Measurements from ENCODE around the gene WFIKKN1. TPM values are rescaled to one million over a fixed set of nuclear protein-coding genes. Genes with fewer than 3 reads are reported as not detected.
A peak's percentile ranks its signal among the peaks of the same experiment; 100 is the strongest.

WFIKKN1 gene
- total RNA-seq, 2 experiments from 2014 or later, result 0.47 to 0.60 TPM

GRCh38 chr16:675884-676564 is 45.2 kb downstream of the WFIKKN1 start:
- POLR2A ChIA-PET, result interaction anchor here (0.6 to 0.7 kb wide), 2 partner anchors 305 to 1107 kb away, joined by 3 read pairs; partner anchors contain the start of genes NUBP2 and SPSB3
- ATAC-seq (ENCODE audit: low read depth) (no peak), DNase-seq (no peak)
- H3K4me1 Mint-ChIP-seq, result peaks cover 4% of the 10 kb centered on the region
- no peak overlapping the region for H3K4me3 Mint-ChIP-seq
- H3K9me3 Mint-ChIP-seq, result no peaks in the 10 kb centered on the region
- no peak overlapping the region for H3K27ac Mint-ChIP-seq
- peaks cover 7% of the 10 kb centered on the region for H3K27me3 Mint-ChIP-seq
- peaks cover 2% of the 10 kb centered on the region for H3K36me3 Mint-ChIP-seq

- Mint-ChIP-seq H3K9me3 (no peaks in the 10 kb centered on the region), H3K27ac (no peak overlapping the region), H3K36me3 (peaks cover 3% of the 10 kb centered on the region), H3K27me3 (peaks cover 7% of the 10 kb centered on the region), H3K4me1 (peaks cover 8% of the 10 kb centered on the region), H3K4me3 (no peak overlapping the region)
- no peak for ATAC-seq (ENCODE audit: low read depth)
- POLR2A ChIA-PET, result no interaction called here
- no peak for DNase-seq
Observed at GRCh38 chr16:676565-676902, 45.7 kb downstream of the WFIKKN1 start.

- no peaks in the 10 kb centered on the region for H3K9me3 Mint-ChIP-seq
- no peak overlapping the region for H3K27ac Mint-ChIP-seq
- peaks cover 3% of the 10 kb centered on the region for H3K36me3 Mint-ChIP-seq
- peaks cover 12% of the 10 kb centered on the region for H3K4me1 Mint-ChIP-seq
- DNase-seq (no peak), ATAC-seq (ENCODE audit: low read depth) (no peak)
- H3K27me3 Mint-ChIP-seq, result peaks cover 7% of the 10 kb centered on the region
- H3K4me3 Mint-ChIP-seq, result no peak overlapping the region
- POLR2A ChIA-PET, result no interaction called here
Observed at GRCh38 chr16:676913-677312, 46.1 kb downstream of the WFIKKN1 start.

- Mint-ChIP-seq H3K27ac (no peak overlapping the region), H3K9me3 (no peaks in the 10 kb centered on the region), H3K27me3 (peaks cover 7% of the 10 kb centered on the region), H3K4me3 (no peak overlapping the region), H3K4me1 (peaks cover 15% of the 10 kb centered on the region), H3K36me3 (peaks cover 4% of the 10 kb centered on the region)
- POLR2A ChIA-PET, result interaction anchor here (3.3 kb wide), 1 partner anchor 9 kb away, joined by 18 read pairs; the partner anchor contains the start of gene RHOT2
- no peak for DNase-seq
- no peak for ATAC-seq (ENCODE audit: low read depth)
Observed at GRCh38 chr16:677316-678190, 46.8 kb downstream of the WFIKKN1 start.

- Mint-ChIP-seq H3K27ac (no peak overlapping the region), H3K9me3 (no peaks in the 10 kb centered on the region), H3K4me3 (no peak overlapping the region), H3K27me3 (peaks cover 7% of the 10 kb centered on the region), H3K4me1 (peaks cover 17% of the 10 kb centered on the region), H3K36me3 (peaks cover 5% of the 10 kb centered on the region)
- no peak for DNase-seq
- POLR2A ChIA-PET, result interaction anchor here (1.1 to 4.4 kb wide), 3 partner anchors 10 to 25 kb away, joined by 3 to 37 read pairs (median 18); partner anchors contain the start of genes RHOT2 and WDR24
- no peak for ATAC-seq (ENCODE audit: low read depth)
Observed at GRCh38 chr16:678209-678857, 47.5 kb downstream of the WFIKKN1 start.

- Mint-ChIP-seq H3K4me1 (peaks cover 18% of the 10 kb centered on the region), H3K27ac (peak overlapping the region; percentile 73), H3K4me3 (peak overlapping the region; percentile 80), H3K36me3 (peaks cover 5% of the 10 kb centered on the region), H3K27me3 (peaks cover 7% of the 10 kb centered on the region), H3K9me3 (no peaks in the 10 kb centered on the region)
- peak; percentile 17 for ATAC-seq (ENCODE audit: low read depth)
- peak; percentile 72 for DNase-seq
- POLR2A ChIA-PET, result interaction anchor here (1.1 to 4.4 kb wide), 4 partner anchors 11 to 30 kb away, joined by 3 to 37 read pairs (median 11); partner anchors contain the start of genes RHOT2, WDR24 and WDR90
Observed at GRCh38 chr16:678858-679813, 48.4 kb downstream of the WFIKKN1 start.

- Mint-ChIP-seq H3K36me3 (peaks cover 5% of the 10 kb centered on the region), H3K4me3 (peak within 1 kb of the TSS; percentile 86), H3K9me3 (no peaks in the 10 kb centered on the region), H3K4me1 (peaks cover 18% of the 10 kb centered on the region), H3K27me3 (peaks cover 7% of the 10 kb centered on the region), H3K27ac (peak within 1 kb of the TSS; percentile 85)
- peak; percentile 53 for ATAC-seq (ENCODE audit: low read depth)
- POLR2A ChIA-PET, result interaction anchor here (0.6 to 4.4 kb wide), 8 partner anchors 9 to 1623 kb away, joined by 3 to 37 read pairs (median 8); partner anchors contain the start of genes ANTKMT, METTL26, RHOT2 and WDR24
- DNase-seq, result peak; percentile 94
Observed at GRCh38 chr16:679814-680624, 49.2 kb downstream of the WFIKKN1 start, which contains the start of gene STUB1. STUB1 (plus strand) TSS chr16:680410; CDS start chr16:680526, 116 bp downstream.

GRCh38 chr16:680625-680945 is 49.8 kb downstream of the WFIKKN1 start:
- ATAC-seq (ENCODE audit: low read depth) (no peak), DNase-seq (no peak)
- peaks cover 5% of the 10 kb centered on the region for H3K36me3 Mint-ChIP-seq
- peak overlapping the region; percentile 45 for H3K27ac Mint-ChIP-seq
- peak overlapping the region; percentile 86 for H3K4me3 Mint-ChIP-seq
- no peaks in the 10 kb centered on the region for H3K9me3 Mint-ChIP-seq
- H3K27me3 Mint-ChIP-seq, result peaks cover 3% of the 10 kb centered on the region
- H3K4me1 Mint-ChIP-seq, result peaks cover 17% of the 10 kb centered on the region
- POLR2A ChIA-PET, result interaction anchor here (0.6 to 4.4 kb wide), 8 partner anchors 9 to 1622 kb away, joined by 3 to 37 read pairs (median 8); partner anchors contain the start of genes ANTKMT, METTL26, RHOT2 and WDR24

GRCh38 chr16:680967-681745 is 50.4 kb downstream of the WFIKKN1 start:
- DNase-seq, result no peak
- no peak for ATAC-seq (ENCODE audit: low read depth)
- POLR2A ChIA-PET, result interaction anchor here (0.8 to 4.4 kb wide), 6 partner anchors 9 to 45 kb away, joined by 3 to 37 read pairs (median 10); partner anchors contain the start of genes ANTKMT, METTL26, RHOT2 and WDR24
- H3K27me3 Mint-ChIP-seq, result peaks cover 3% of the 10 kb centered on the region
- H3K27ac Mint-ChIP-seq, result peak overlapping the region; percentile 45
- H3K4me3 Mint-ChIP-seq, result peak overlapping the region; percentile 74
- H3K4me1 Mint-ChIP-seq, result peaks cover 17% of the 10 kb centered on the region
- H3K36me3 Mint-ChIP-seq, result peaks cover 5% of the 10 kb centered on the region
- H3K9me3 Mint-ChIP-seq, result no peaks in the 10 kb centered on the region

- H3K4me1 Mint-ChIP-seq, result peaks cover 17% of the 10 kb centered on the region
- DNase-seq (no peak), ATAC-seq (ENCODE audit: low read depth) (no peak)
- POLR2A ChIA-PET, result interaction anchor here (2.2 to 4.4 kb wide), 3 partner anchors 8 to 46 kb away, joined by 10 to 37 read pairs (median 10); partner anchors contain the start of genes METTL26 and WDR24
- peak overlapping the region; percentile 12 for H3K27ac Mint-ChIP-seq
- peak overlapping the region; percentile 74 for H3K4me3 Mint-ChIP-seq
- H3K9me3 Mint-ChIP-seq, result no peaks in the 10 kb centered on the region
- peaks cover 2% of the 10 kb centered on the region for H3K27me3 Mint-ChIP-seq
- H3K36me3 Mint-ChIP-seq, result peaks cover 5% of the 10 kb centered on the region
Observed at GRCh38 chr16:681746-682427, 51.1 kb downstream of the WFIKKN1 start.
